ENCODE data around the gene SAFB2. TPM values are rescaled to one million over a fixed set of nuclear protein-coding genes. Genes with fewer than 3 reads are reported as not detected.

Gene SAFB2
- total RNA-seq, 1 donor from 2014 or later: 40.5 TPM

- Histone ChIP-seq H3K4me1 (peaks cover 32% of the 10 kb centered on the region), H3K36me3 (no peaks in the 10 kb centered on the region), H3K4me3 (no peak overlapping the region), H3K27me3 (ENCODE audit: low read depth) (peaks cover 43% of the 10 kb centered on the region), H3K9me3 (replicated peaks) (no peaks in the 10 kb centered on the region), H3K27ac (replicated peaks) (no peak overlapping the region)
- intact Hi-C loops (cut with micrococcal nuclease): no loop called here
- no peak for DNase-seq
- TF ChIP-seq CTCF (IDR thresholded peaks at IDR 0.05; ENCODE audit: borderline replicate concordance): no peak
Measured at GRCh38 chr19:5541456-5541855, 81.1 kb downstream of the SAFB2 start.

GRCh38 chr19:5540208-5540607, 82.4 kb downstream of the SAFB2 start:
- no peak overlapping the region for H3K27ac ChIP-seq (replicated peaks)
- DNase-seq: no peak
- H3K9me3 ChIP-seq (replicated peaks): peaks cover 3% of the 10 kb centered on the region
- peaks cover 39% of the 10 kb centered on the region for H3K4me1 ChIP-seq
- no peak for TF ChIP-seq CTCF (IDR thresholded peaks at IDR 0.05; ENCODE audit: borderline replicate concordance)
- H3K36me3 ChIP-seq: no peaks in the 10 kb centered on the region
- H3K27me3 ChIP-seq (ENCODE audit: low read depth): peaks cover 48% of the 10 kb centered on the region
- intact Hi-C loops (cut with micrococcal nuclease): no loop called here
- no peak overlapping the region for H3K4me3 ChIP-seq

- intact Hi-C loops (cut with micrococcal nuclease): no loop called here
- H3K4me1 ChIP-seq: peaks cover 39% of the 10 kb centered on the region
- peaks cover 23% of the 10 kb centered on the region for H3K9me3 ChIP-seq (replicated peaks)
- no peak for TF ChIP-seq CTCF (IDR thresholded peaks at IDR 0.05; ENCODE audit: borderline replicate concordance)
- no peaks in the 10 kb centered on the region for H3K36me3 ChIP-seq
- H3K27me3 ChIP-seq (ENCODE audit: low read depth): peaks cover 48% of the 10 kb centered on the region
- peak; percentile 22 for DNase-seq
- H3K27ac ChIP-seq (replicated peaks): peak overlapping the region; percentile 85
- no peak overlapping the region for H3K4me3 ChIP-seq
Measured at GRCh38 chr19:5537870-5538269, 84.7 kb downstream of the SAFB2 start.

Other genes starting within 250 kb of the SAFB2 start
- gene ZNRF4, start 167.4 kb downstream of the SAFB2 start, total RNA-seq: not detected
- not detected for gene TINCR, start 54.8 kb downstream of the SAFB2 start, total RNA-seq
- gene SAFB, start 307 bp upstream of the SAFB2 start, total RNA-seq: 54.6 TPM
- 155 TPM for gene MICOS13, start 57.7 kb upstream of the SAFB2 start, total RNA-seq
- gene HSD11B1L, start 58.3 kb upstream of the SAFB2 start, total RNA-seq: 4.5 TPM
- gene RPL36, start 67.5 kb upstream of the SAFB2 start, total RNA-seq: 407 TPM
- gene LONP1, start 97.4 kb upstream of the SAFB2 start, total RNA-seq: 104 TPM
- not detected for gene CATSPERD, start 97.9 kb upstream of the SAFB2 start, total RNA-seq
- gene PRR22, start 162.0 kb upstream of the SAFB2 start, total RNA-seq: 1.1 TPM
- gene DUS3L, start 168.4 kb upstream of the SAFB2 start, total RNA-seq: 14.1 TPM
- gene NRTN, start 182.3 kb upstream of the SAFB2 start, total RNA-seq: 22.8 TPM
- not detected for gene FUT6, start 216.9 kb upstream of the SAFB2 start, total RNA-seq
- not detected for gene FUT3, start 228.7 kb upstream of the SAFB2 start, total RNA-seq
- gene FUT5, start 247.8 kb upstream of the SAFB2 start, total RNA-seq: not detected

All from left ventricle myocardium inferior (tissue), 1 donor.